Neural progenitor cell (in vitro differentiated cells): ENCODE data around the gene NAA11.

Experiments used
- CTCF ChIP-seq: fragments of 200-600 bp; sonication (generic); IDR thresholded peaks from 2 replicates; pipeline ENCODE4 v1.5.1; 2017; ENCODE audit warnings: antibody characterized with exemption, mild to moderate bottlenecking
- EZH2 ChIP-seq: fragments of 200-600 bp; sonication (generic); IDR thresholded peaks from 2 replicates; pipeline ENCODE4 v1.6.1; 2017; ENCODE audit warnings: antibody characterized with exemption, mild to moderate bottlenecking, moderate library complexity
- EZH2phosphoT487 ChIP-seq: fragments of 200-600 bp; sonication (generic); IDR thresholded peaks from 2 replicates; pipeline ENCODE4 v1.6.1; 2017; ENCODE audit warnings: antibody characterized with exemption

GRCh38 chr4:79362626-79363025 is 36.8 kb upstream of the NAA11 start:
- no peak for TF ChIP-seq CTCF
- TF ChIP-seq EZH2, result no peak
- TF ChIP-seq EZH2phosphoT487, result no peak
